NB4 (cell line): ENCODE data around the gene SEC23A.
"Not testable (repeated sequence)": the region's sequence is repeated elsewhere in the genome, so short reads cannot be mapped to it uniquely, and the experiment has no call there.

Experiments used
- DNase-seq: peaks from one replicate; pipeline ENCODE4 v3.0.0; 2010; ENCODE audit warnings: low read depth
- H3K4me3 ChIP-seq: one replicate; pipeline ENCODE4 v1.5.1; 2011; ENCODE audit warnings: mild to moderate bottlenecking, low read depth, low read length, moderate library complexity
- CTCF ChIP-seq: IDR thresholded peaks from one replicate; pipeline ENCODE4 v1.5.1; 2012; ENCODE audit warnings: low read depth, low read length
- MAX ChIP-seq: IDR thresholded peaks from 2 replicates; pipeline ENCODE4 v1.6.1; 2011; ENCODE audit warnings: low read depth, low read length
- MYC ChIP-seq: IDR thresholded peaks from 2 replicates; pipeline ENCODE4 v1.6.1; 2011; ENCODE audit warnings: low read depth, low read length
- POLR2A ChIP-seq: IDR thresholded peaks from 2 replicates; pipeline ENCODE4 v1.6.1; 2011; ENCODE audit warnings: mild to moderate bottlenecking; ENCODE audit not compliant: insufficient read length; ENCODE audit errors: extremely low read depth

Gene SEC23A

GRCh38 chr14:39080886-39081285 is 22.1 kb downstream of the SEC23A start:
- TF ChIP-seq MAX (no peak), CTCF (no peak), MYC (no peak), POLR2A (no peak)
- DNase-seq = no peak
- H3K4me3 ChIP-seq = no peak overlapping the region

- DNase-seq = no peak
- TF ChIP-seq MAX (no peak), MYC (no peak), CTCF (no peak), POLR2A (no peak)
- no peak overlapping the region for H3K4me3 ChIP-seq
Observed at GRCh38 chr14:39071096-39071495, 31.9 kb downstream of the SEC23A start.

- TF ChIP-seq MYC (no peak), MAX (no peak), CTCF (no peak), POLR2A (no peak)
- H3K4me3 ChIP-seq = no peak overlapping the region
- DNase-seq = no peak
Observed at GRCh38 chr14:39069923-39070322, 33.1 kb downstream of the SEC23A start.

- DNase-seq, H3K4me3 ChIP-seq: not testable (repeated sequence)
Observed at GRCh38 chr14:39069169-39069805, 33.7 kb downstream of the SEC23A start.

GRCh38 chr14:39060818-39061437 is 42.1 kb downstream of the SEC23A start:
- H3K4me3 ChIP-seq = no peak overlapping the region
- no peak for TF ChIP-seq POLR2A
- no peak for TF ChIP-seq CTCF
- no peak for TF ChIP-seq MYC
- TF ChIP-seq MAX = no peak
- DNase-seq = no peak

- H3K4me3 ChIP-seq = no peak overlapping the region
- no peak for TF ChIP-seq CTCF
- no peak for TF ChIP-seq POLR2A
- no peak for TF ChIP-seq MAX
- no peak for TF ChIP-seq MYC
- peak; percentile 25 for DNase-seq
Observed at GRCh38 chr14:39055786-39056474, 47.1 kb downstream of the SEC23A start.

GRCh38 chr14:39052869-39053454 is 50.1 kb downstream of the SEC23A start:
- H3K4me3 ChIP-seq, DNase-seq: not testable (repeated sequence)
